Measurements from ENCODE around the gene DLX2.

DNA sequence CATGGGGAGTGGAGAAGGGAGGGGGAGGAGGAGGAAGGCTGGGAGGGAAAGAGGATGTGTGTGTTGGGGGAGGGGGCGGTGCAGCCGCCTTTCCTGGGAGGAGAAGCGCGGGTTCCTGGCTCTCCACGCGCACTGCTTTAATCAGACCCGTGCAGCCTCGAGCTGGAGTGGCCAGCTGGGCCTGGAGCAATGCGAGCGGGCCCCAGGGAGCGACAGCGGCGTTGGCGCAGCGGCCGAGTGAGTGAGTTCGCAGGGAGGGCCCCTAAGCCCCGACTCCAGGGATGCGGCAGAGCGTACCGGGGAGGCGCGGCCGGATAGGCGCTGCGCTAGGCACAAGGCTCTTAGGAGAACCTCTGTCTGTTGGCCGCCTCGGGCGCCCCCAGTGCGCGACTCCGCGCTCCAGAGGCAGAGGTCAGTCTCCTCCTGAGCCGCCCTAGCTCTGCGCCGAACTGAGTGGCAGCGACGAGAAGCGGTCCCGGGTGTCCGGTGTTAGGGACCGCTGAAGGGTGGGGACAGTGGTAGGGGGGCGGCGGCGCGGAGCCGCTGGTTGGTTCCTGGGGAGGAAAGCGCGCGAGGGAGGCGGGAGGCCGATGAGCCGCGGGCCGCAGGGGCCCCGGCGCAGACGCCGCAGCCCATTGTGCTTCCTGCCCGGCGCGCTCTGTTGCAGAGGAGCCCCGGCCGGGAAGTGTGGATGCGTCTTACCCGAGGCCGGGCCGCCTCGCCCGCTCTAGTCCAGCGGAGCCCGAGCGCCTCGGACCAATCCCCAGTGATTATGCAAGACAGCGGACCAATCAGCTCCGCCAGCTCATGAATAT, 17.8 kb downstream of the DLX2 start:
- TF ChIP-seq POLR2A (IDR thresholded peaks at IDR 0.05): no peak
- TF ChIP-seq, protein P1, sequence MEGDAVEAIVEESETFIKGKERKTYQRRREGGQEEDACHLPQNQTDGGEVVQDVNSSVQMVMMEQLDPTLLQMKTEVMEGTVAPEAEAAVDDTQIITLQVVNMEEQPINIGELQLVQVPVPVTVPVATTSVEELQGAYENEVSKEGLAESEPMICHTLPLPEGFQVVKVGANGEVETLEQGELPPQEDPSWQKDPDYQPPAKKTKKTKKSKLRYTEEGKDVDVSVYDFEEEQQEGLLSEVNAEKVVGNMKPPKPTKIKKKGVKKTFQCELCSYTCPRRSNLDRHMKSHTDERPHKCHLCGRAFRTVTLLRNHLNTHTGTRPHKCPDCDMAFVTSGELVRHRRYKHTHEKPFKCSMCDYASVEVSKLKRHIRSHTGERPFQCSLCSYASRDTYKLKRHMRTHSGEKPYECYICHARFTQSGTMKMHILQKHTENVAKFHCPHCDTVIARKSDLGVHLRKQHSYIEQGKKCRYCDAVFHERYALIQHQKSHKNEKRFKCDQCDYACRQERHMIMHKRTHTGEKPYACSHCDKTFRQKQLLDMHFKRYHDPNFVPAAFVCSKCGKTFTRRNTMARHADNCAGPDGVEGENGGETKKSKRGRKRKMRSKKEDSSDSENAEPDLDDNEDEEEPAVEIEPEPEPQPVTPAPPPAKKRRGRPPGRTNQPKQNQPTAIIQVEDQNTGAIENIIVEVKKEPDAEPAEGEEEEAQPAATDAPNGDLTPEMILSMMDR (IDR thresholded peaks at IDR 0.05): no peak
- TF ChIP-seq POLR2AphosphoS5 (IDR thresholded peaks at IDR 0.05): peak in 1 of 2 donors; percentile 14
- no peak for TF ChIP-seq EP300 (IDR thresholded peaks at IDR 0.05)

Measured in upper lobe of left lung (tissue), 4 donors.